Panc1 (cell line): ENCODE data around the gene AIG1. TPM values are rescaled to one million over a fixed set of nuclear protein-coding genes. Genes with fewer than 3 reads are reported as not detected.

Experiments used
- ATAC-seq: fragments of 200-7000 bp; cut with Tn5 transposase; 2 replicates; pipeline ENCODE4 v1.9.1; 2020; ENCODE audit warnings: mild to moderate bottlenecking, moderate library complexity
- BruUV-seq: library from RNA; stranded (reverse); fragments of 400-500 nt; replicated peaks from 2 replicates; lab custom pipeline; 2021; lab: Mats Ljungman, UMichigan
- CTCF ChIA-PET: fragments of 300-600 bp; sonication (Branson Sonifier 250); formaldehyde crosslinking; loops from one replicate; lab custom pipeline; 2022; ENCODE audit warnings: antibody characterized with exemption; lab: Charles Lee
- POLR2A ChIA-PET: fragments of 300-600 bp; sonication (Branson Sonifier 250); formaldehyde crosslinking; loops from one replicate; lab custom pipeline; 2022; ENCODE audit warnings: antibody characterized with exemption; lab: Charles Lee
- DNase-seq: peaks from one replicate; pipeline ENCODE4 v3.0.0-alpha.2; 2010; ENCODE audit warnings: low read depth, low spot score
- H3K27ac ChIP-seq: 2 replicates; pipeline ENCODE4 v1.5.1; 2011; ENCODE audit warnings: mild to moderate bottlenecking, low read length, inconsistent platforms
- H3K27me3 ChIP-seq: fragments of 200-500 bp; sonication (Bioruptor generic); 2 replicates; pipeline ENCODE4 v1.6.0; 2014; ENCODE audit warnings: low read length, inconsistent platforms; ENCODE audit not compliant: control insufficient read depth, insufficient read depth
- H3K36me3 ChIP-seq: fragments of 200-500 bp; sonication (Bioruptor generic); 2 replicates; pipeline ENCODE4 v1.5.1; 2014; ENCODE audit warnings: inconsistent platforms, mild to moderate bottlenecking, low read length, moderate library complexity; ENCODE audit not compliant: control insufficient read depth, insufficient read depth
- H3K4me1 ChIP-seq: 2 replicates; pipeline ENCODE4 v1.5.1; 2011; ENCODE audit warnings: inconsistent platforms, mild to moderate bottlenecking, low read length, moderate library complexity; ENCODE audit not compliant: control insufficient read depth, insufficient read depth
- H3K4me3 ChIP-seq, 2 experiments: 2 replicates each; pipeline ENCODE4 v1.5.1; 2011 to 2012; ENCODE audit warnings: low read depth in 2 of 2, low read length in 2 of 2, mild to moderate bottlenecking in 2 of 2, inconsistent platforms in 1 of 2, moderate library complexity in 1 of 2
- H3K9me3 ChIP-seq: fragments of 200-500 bp; sonication (Bioruptor generic); 2 replicates; pipeline ENCODE4 v1.5.1; 2014; ENCODE audit warnings: low read depth, mild to moderate bottlenecking, inconsistent platforms, low read length, moderate library complexity; ENCODE audit not compliant: control insufficient read depth, insufficient read depth
- CTCF ChIP-seq: fragments of 450-650 bp; IDR thresholded peaks from 2 replicates; pipeline ENCODE4 v1.5.1; 2017; ENCODE audit warnings: mild to moderate bottlenecking
- POLR2AphosphoS5 ChIP-seq: IDR thresholded peaks from 2 replicates; pipeline ENCODE4 v1.6.1; 2012; ENCODE audit warnings: mild to moderate bottlenecking, low read depth, low read length, moderate library complexity
- REST ChIP-seq, 2 experiments: IDR thresholded peaks; 2 replicates each; pipeline ENCODE4 v1.6.1; 2011 to 2012; ENCODE audit warnings: low read depth in 2 of 2, control low read depth in 1 of 2, low read length in 1 of 2, mild to moderate bottlenecking in 1 of 2, moderate library complexity in 1 of 2; ENCODE audit not compliant: insufficient read depth in 1 of 2
- SIN3A ChIP-seq: IDR thresholded peaks from 2 replicates; pipeline ENCODE4 v1.6.1; 2012; ENCODE audit warnings: low read depth, mild to moderate bottlenecking, low read length, moderate library complexity, borderline replicate concordance; ENCODE audit not compliant: insufficient read depth
- TCF7L2 ChIP-seq: IDR thresholded peaks from 2 replicates; pipeline ENCODE4 v1.6.1; 2011; ENCODE audit warnings: mild to moderate bottlenecking, low read depth, low read length, inconsistent platforms
- in situ Hi-C: cut with HindIII; loops from 2 replicates; pipeline ENCODE4 v1.10.0; 2016; ENCODE audit warnings: low sequenced_read_pairs, low pct_unique_long_range_greater_than_20kb
- intact Hi-C: fragments of 100-400 bp; cut with micrococcal nuclease; formaldehyde crosslinking; loops from one replicate; pipeline ENCODE4 v1.10.0; 2022; ENCODE audit not compliant: unreplicated experiment
- total RNA-seq: library from RNA; stranded (reverse); gene quantifications from one replicate; pipeline ENCODE4 v1.2.1, GENCODE V29; 2021; ENCODE audit not compliant: unreplicated experiment

AIG1 gene
- total RNA-seq, 1 experiment from 2014 or later, result 23.9 TPM

GRCh38 chr6:143295932-143296331 lies 235.2 kb downstream of the AIG1 start:
- TF ChIP-seq SIN3A, result no peak
- no peak overlapping the region for H3K27ac ChIP-seq
- DNase-seq (no peak), ATAC-seq (no peak)
- intact Hi-C loops, result no loop called here
- BruUV-seq, result no TSS peak
- POLR2A ChIA-PET, result no interaction called here
- no peaks in the 10 kb centered on the region for H3K27me3 ChIP-seq
- H3K4me1 ChIP-seq, result no peaks in the 10 kb centered on the region
- no peaks in the 10 kb centered on the region for H3K36me3 ChIP-seq
- H3K4me3 ChIP-seq, result no peak overlapping the region
- in situ Hi-C loops, result no loop called here
- CTCF ChIA-PET, result no interaction called here
- no peaks in the 10 kb centered on the region for H3K9me3 ChIP-seq

GRCh38 chr6:143298071-143298470 lies 237.4 kb downstream of the AIG1 start:
- BruUV-seq, result no TSS peak

More at GRCh38 chr6:143298071-143298470, 237.4 kb downstream of the AIG1 start:
- in situ Hi-C loops (no loop called here), intact Hi-C loops (no loop called here)
- DNase-seq (no peak), ATAC-seq (no peak)
- Histone ChIP-seq H3K36me3 (no peaks in the 10 kb centered on the region), H3K4me1 (no peaks in the 10 kb centered on the region), H3K27ac (no peak overlapping the region), H3K4me3 (no peak overlapping the region), H3K27me3 (no peaks in the 10 kb centered on the region), H3K9me3 (no peaks in the 10 kb centered on the region)
- TF ChIP-seq REST (IDR thresholded peaks at IDR 0.05; ENCODE audit: insufficient read depth in 1 of 2, low read depth in 2 of 2, low read length in 1 of 2) (no peak), CTCF (no peak), POLR2AphosphoS5 (no peak), SIN3A (no peak), TCF7L2 (no peak)
- CTCF ChIA-PET, result no interaction called here
- POLR2A ChIA-PET, result interaction anchor here (0.7 kb wide), 1 partner anchor 118 kb away, joined by 3 read pairs; no protein-coding TSS in a partner anchor
